K562 treated with DMSO at 1 percent for 4 hours (cell line): Measurements from ENCODE around the gene ATXN7. TPM values are rescaled to one million over a fixed set of nuclear protein-coding genes. Genes with fewer than 3 reads are reported as not detected.

Source experiments
- total RNA-seq: library from RNA; unstranded; fragments of 300-600 nt; gene quantifications from 2 replicates; pipeline ENCODE4 v1.2.3, GENCODE V29; 2022; ENCODE audit not compliant: insufficient read depth

ATXN7 gene
- 4.0 and 5.8 TPM in 2 replicates for total RNA-seq

GRCh38 chr3:63863150-63864007 is at the start of gene ATXN7, which contains the start of gene THOC7:
Gene ATXN7 (plus strand): TSS chr3:63863867. CDS start chr3:63912599, 48,732 bp downstream.
Gene THOC7 (minus strand): TSS chr3:63863805. CDS start chr3:63863790, 15 bp downstream.

DNA sequence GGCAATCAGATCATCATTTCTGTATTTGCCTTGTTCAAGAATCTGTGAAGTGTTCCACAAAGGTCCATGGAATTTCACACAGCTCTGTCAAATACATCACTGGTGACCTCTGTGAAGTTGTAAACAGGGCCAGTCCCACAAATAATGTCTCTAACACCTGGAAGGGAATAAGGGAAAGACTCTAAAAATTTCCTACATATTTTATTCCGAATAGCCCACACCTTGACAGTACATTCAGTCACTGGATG is 44.6 kb upstream of the ATXN7 start, which contains the start of gene C3orf49:
C3orf49 (plus strand) TSS at position 149 of the 248 bp plus-strand sequence. CDS start 173 bp downstream, outside the sequence.

DNA sequence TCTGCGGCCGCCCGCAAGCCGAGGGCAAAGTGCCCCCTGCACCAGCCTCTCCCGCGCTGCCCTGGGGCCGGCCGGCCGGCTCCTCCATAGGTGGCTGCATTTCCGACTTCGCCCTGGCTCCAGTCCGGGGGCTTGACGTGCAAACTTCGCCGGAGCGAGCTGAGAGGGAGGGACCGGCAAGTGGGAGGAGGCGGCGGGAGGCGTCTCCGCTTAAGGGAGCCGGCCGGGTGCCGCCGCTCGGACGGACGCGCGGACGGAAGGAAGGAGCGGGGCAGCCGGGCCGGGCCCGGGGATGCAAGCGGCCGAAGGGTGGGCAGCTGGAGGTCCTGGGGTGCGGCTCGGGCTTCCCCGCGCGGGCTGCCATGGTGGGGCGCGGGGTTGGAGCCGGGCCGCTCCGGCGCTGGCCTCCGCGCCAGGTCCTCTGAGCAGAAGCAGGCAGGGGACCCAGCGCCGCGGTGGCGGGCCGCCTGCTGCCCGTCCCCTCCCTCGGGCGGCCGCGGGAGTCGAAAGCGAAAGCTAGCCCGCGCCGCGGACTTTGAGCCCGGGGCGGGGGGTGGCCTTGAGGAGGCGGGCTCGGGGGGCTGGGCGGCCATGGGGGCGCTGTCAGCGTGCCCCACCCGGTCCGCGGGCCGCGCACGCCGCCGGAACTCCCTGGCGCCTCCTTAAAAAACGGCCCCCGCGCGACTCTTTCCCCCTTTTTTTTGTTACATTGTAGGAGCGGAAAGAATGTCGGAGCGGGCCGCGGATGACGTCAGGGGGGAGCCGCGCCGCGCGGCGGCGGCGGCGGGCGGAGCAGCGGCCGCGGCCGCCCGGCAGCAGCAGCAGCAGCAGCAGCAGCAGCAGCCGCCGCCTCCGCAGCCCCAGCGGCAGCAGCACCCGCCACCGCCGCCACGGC is 48.5 kb downstream of the ATXN7 start, which contains the start of gene SCAANT1:
SCAANT1 (minus strand) TSS at position 511 of the 895 bp plus-strand sequence.

DNA sequence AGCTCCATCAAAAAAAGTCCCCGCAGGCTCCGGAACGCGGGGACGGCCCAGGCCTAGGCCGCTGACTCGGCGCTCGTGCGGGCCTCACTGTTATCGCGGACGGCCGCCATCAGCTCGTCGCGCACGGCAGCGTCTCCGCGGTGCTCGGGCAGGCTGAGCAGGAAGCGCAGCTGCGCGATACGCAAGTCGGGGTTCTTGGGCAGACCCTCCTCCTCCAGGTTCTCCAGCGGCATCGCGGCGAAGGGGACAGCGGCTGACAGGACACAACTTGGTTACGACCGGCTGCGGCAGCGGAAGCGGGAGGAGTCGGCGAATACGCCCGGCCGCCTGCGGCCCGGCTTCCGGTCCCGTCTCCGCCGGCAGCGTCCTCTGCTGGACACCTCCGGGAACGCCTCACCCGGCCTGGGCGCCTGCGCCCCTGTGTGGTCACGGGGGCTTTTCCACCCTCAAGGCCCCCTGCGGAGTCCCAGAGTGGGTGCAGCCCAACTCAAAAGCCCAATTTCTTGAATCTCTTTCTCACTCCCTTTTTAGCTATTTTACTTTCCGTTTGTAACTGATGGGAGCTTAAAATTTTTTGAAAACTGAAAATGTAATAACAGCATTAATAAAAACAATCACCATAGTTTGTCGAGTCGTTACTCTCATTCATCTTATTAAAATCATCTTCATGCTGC is 159.7 kb downstream of the ATXN7 start, which contains the start of gene PSMD6:
PSMD6 (minus strand) TSS at position 308 of the 674 bp plus-strand sequence; CDS start at position 233, 75 bp downstream.

Other genes starting within 250 kb of the ATXN7 start
- not detected in 2 replicates for gene SNTN, start 211.2 kb upstream of the ATXN7 start, total RNA-seq
- gene C3orf49, start 44.6 kb upstream of the ATXN7 start, total RNA-seq: not detected in 2 replicates
- gene THOC7, start 62 bp upstream of the ATXN7 start, total RNA-seq: 41.5 and 46.6 TPM in 2 replicates
- gene SCAANT1, start 48.5 kb downstream of the ATXN7 start, total RNA-seq: not detected in 2 replicates
- gene PSMD6, start 159.6 kb downstream of the ATXN7 start, total RNA-seq: 75.8 and 79.5 TPM in 2 replicates